GM19397 (cell line): ENCODE measurements around the gene RGS3.

ENCODE experiments used
- ATAC-seq: cut with Tn5 transposase; IDR thresholded peaks from one replicate; pipeline ENCODE4 v1.9.1; 2021; ENCODE audit warnings: mild to moderate bottlenecking, moderate library complexity; ENCODE audit not compliant: unreplicated experiment

The RGS3 gene

DNA sequence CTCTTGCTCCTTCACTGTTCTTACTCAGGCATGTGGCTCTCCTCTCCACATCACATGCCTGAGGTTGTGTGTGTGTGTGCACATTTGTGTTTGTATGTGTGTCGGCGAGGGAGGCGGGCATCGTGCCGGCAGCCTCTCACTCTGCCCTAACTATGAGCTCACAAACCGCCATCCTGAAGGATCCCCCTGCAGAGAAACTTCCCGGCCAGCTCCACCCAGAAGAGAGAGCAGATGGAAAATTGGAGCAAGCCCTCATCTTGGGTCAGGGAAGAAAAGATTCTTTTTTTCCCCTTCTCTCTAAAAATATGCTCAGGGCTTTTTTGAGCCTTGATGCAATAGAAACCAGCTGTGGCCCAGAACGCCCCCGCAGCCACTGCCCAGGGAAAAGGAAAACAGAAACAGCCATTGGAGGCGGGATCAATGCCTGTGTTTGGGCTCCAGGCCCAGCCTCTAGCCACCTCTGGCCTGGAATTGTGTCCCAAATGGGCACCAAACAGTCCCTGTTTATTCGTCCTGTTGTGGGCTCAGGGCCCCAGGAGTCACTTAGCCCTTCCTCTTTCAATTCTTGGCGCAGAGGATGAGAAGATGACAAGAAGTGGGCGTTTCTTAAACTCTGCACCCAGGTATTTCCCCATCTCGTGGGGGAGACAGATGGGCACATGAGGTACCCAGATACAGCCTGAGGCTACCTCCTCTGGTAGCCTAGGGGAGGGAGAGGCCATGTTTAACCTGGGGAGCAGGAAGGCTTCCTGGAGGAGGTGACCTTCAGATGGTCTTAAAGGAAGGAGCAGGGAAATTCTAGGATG is 151.5 kb downstream of the RGS3 start:
- no peak for ATAC-seq

DNA sequence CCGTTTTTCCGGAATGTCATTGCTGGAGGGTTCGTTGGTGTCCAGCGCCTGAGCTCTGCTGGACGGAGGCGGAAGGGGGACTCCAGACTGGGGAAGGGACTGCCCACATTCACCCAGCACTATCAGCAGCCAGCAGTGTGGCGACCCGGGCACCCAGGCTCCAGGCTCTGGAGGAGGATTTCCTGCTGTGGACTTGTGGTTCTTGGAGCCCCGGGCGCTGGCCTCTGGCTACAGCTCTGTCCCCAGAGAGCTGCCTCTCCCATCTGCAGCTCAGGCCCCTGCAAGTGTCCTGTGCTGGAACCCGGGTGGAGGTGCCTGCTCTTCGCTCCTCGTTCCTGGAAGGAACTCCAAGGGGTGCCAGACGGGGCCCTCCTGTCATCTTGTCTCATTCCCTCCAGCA is 152.6 kb downstream of the RGS3 start:
- ATAC-seq: no peak

DNA sequence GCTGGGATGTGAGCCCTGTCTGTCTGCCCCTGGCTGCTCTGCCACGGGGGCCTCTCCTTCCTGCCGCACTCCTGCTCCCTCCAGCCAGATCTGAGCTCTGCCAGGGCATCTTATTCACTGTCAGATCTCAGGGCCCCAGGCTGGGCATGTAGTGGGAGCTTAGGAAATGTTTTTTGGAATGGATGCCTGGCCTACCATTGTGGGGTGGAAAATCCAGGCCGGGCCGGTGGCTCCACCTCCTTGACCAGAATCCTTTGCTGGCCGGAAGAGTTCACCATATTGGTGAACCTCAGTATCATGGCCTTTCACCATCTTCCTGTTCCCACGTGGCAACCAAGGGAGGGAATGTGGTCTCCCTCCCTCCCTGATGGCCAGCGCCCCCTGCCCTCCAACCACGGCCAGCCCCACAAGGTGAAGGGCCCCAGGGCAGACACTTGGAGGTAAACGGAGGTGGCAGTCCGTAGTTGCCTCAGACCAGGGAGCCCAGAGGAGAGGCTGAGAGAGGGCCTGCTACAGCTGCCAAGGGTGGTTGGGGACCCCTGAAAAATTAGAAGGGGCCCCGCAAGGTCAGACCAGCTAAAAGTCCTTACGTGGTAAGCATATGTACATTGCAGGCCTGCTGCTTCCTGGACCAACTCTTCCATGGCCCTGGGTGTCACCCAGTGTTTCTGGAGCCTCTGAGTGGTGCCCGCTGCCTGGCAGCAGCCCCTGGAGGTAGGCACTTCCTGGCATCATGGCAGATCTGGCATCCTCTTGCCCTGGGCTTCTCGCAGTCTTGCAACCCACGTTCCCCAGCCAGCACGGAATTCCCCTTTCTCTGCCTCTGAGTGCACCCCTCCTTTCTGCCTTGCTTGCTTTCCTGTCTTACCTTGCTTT is 153.3 kb downstream of the RGS3 start:
- ATAC-seq: no peak

- ATAC-seq: no peak
These were observed 154.0 kb downstream of the RGS3 start for GRCh38 chr9:113617550-113617949.

DNA sequence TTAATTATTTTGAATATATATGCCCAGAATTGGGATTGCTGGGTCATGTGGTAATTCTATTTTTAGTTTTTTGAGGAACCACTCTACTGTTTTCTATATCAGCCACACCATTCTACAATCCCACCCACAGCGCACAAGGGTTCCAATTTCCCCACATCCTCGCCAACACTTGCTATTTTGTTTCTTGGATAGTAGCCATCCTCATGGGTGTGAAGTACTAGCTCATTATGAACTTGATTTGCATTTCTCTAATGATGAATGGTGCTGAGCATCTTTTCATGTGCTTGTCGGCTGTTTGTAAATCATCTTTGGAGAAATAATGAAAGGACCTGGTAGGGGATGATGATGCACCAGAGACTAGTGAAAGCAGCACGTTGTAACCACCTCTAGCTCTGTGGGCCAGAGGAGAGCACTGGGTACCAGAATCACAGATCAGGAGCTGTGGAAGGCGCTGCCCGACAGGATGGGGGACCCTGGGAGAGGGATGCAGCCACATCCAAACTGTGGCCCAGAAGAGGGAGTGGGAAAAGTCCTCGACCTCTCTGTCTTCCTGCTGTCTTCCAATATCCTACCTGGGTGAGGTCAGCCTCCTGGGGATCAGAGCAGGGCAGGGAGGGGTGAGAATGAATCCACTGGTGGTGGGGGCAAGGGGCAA is 155.4 kb downstream of the RGS3 start:
- no peak for ATAC-seq

DNA sequence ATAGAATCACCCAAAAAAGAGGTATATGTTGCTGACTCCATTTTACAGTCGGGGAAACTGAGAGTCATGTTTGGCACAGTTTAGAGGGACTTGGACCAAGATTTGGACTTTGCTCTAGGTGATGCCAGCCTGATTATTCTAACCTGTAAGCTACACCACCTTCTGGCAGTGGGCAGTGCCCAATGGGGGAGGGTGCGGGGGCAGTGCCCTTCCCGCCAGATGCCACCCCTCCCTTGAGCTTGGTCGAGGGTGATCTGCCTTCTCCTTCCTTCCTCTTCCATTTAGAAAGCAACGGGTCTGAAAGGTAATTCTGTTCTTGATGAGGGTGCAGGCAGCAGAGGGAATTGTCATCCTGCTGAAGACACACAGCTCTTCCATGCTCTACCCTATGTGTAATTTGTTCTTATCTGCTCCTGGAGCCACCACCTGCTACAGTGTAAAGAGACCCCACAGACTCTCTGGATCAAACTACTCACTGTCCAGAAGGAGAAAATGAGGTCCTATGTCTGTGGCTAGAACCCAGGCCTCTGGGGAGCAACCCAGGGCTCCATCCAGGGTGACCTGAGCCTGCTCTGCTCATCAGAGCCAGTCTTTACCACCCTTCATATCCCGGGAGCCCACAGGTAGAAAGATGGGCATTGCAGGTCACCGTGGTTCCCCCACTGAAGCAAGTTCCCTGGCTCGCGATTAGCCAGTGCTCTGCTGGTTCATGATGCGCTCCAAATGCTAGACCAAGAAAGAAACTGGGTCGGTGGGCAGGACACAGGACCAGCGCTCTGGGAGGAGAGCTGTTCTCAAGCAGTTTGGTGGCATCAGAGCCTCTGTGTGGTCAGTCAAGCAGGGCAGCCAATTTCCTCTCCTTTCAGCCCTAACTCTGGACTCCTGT is 156.2 kb downstream of the RGS3 start:
- ATAC-seq: no peak

DNA sequence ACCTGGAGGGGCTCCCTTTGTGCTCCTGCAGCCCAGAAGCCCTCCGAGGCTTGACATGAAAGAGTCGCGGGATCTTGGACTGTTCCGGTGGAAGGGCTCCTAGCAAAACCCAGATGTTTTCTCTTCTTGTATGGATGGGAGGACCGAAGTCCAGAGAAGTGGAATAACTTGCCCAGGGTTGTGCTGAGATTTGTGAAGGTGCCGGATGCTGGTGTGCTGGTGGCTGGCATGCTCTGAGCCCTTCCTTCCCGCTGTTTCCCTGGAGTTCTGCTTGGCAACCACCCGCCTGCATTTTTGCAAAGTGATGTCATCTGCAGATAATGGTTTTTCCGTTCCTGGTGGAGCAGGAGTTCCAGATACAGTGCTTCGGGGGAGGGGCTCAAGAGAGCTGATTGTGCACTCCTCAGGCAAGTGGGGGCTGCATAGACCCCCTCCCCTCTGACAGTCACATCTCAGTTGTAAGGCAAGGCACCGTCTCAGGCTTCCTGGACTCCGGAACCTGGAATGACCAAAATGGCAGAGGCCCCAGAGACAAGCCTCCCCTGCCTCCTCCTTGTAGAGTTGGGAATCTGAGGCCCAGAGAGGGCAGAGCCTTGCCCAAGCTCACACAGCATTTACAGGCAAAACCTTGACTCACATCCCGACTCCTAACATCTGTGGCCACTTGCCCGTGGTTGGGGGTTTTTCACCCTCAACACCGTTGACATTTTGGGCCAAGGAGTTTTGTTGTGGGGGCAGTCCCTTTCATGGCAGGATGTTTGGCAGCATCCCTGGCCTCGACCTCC is 157.0 kb downstream of the RGS3 start:
- ATAC-seq: no peak

DNA sequence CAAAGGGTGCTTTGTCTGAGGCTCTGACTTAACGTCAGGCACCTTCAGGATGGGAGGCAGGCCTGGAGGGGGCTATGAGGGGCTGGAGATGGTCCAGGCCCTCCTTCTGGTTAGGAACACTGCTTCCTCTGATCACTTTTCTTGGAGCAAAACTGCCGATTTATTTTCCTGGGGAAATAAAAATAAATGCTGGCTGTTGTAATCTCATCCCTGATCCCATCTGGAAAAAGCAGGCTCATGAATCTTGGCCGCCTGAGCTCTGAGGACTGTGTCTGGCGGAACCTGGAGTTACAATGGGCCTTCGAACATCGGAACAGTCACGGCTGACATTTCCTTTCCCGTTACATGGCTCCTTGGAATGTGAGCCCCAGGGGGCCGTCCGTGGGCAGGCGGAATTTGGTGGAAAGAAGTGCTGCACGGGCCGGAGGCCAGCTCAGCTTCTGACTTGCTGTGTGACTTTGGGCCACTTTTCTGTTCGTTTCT is 157.8 kb downstream of the RGS3 start:
- ATAC-seq: no peak

DNA sequence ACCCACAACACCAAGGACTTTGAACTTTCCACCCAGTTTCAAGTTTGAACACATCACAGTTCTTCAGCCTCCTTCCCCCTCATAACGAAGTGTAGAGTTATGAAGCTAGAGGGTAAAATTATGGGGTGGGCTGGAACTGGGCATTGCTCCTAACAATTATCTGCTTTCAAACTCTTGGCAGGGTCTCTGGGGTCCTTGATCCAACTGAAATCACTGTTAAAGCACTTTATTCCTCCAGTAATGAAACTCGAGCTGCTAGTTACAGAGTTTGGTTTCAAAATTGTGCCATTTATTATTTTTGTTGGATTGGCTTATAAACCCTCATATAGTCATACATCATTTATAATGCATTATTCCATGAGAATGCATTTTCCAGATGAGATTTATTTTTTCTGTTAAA is 158.5 kb downstream of the RGS3 start:
- no peak for ATAC-seq

DNA sequence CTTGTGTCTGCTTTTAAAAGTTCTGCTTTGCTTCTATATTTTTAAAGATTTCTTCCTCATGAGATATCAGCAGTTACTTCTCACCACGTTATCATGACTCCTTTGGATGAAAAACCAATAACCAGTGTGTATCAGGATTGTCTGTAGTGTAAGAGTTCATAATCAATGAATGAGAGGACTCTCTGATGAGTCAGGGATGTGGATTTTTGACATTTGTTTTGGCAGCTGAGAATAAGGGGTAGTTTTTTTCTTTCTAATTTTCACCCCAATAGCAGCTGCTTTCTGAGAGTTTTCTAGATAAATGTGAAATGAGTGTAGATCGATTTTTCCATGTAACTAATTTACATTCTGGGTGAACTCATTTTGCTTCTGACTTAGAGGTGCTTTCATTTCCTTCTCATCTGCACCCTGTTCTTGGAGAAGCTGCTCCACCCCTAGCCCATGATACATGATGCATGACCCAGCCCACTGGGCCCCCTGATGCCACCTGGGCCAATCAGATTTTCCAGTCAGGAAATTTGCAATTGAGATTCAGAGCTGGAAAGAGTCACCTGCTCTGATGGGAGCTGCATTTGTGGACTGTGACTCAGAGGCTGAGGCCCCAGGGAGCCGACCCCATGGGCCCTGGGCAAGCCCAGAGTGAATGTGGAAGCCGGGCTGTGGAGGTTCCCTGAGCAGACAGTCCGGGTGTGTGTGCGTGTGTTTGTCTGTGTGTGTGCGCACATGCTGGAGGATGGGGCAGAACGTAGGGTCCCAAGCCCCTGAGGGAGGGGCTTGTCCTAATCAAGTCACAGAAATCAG is 159.3 kb downstream of the RGS3 start:
- peak; percentile 57 for ATAC-seq

GRCh38 chr9:113623851-113624485 is 160.4 kb downstream of the RGS3 start:
- no peak for ATAC-seq

- ATAC-seq: no peak
These were observed 161.2 kb downstream of the RGS3 start for GRCh38 chr9:113624721-113625120.

GRCh38 chr9:113625486-113625885 is 162.0 kb downstream of the RGS3 start:
- no peak for ATAC-seq

DNA sequence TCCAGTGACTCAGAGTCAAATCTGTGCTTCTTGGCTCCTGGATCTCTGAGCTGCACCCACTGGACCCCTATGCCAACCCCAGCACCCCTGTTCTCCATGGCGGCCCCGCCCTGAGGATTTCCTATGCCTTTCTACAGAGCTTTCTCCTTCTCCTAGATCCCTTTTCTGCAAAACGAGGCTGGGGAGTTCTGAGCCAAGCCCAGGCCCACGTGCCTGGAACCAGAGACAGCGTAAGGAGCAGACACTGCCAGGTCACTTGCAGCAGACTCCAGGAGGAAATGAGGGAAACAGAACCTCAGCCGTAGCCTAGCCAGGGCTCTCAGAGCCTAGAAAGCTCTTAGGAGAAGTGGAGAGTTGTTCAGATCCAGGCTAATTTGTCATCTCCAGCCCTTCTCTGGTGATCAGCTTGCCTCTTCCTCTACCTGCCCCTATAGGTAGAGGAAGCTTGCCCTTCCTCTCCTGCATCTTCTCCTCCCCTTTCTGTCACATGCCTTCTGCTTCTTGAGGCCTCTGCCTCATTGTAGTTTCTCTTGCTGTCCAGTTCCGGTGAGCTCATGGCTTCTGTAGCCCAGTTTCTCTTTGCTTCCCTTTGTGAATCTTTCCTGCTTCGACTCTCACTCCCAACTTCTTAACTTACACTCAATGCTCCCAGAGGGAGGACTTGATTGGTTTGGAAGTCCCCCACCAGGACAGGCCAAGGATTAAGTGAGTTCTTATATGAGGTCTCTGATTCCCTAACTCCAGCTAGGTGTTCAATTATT is 163.4 kb downstream of the RGS3 start:
- no peak for ATAC-seq

GRCh38 chr9:113628621-113629020 is 165.1 kb downstream of the RGS3 start:
- ATAC-seq: no peak

DNA sequence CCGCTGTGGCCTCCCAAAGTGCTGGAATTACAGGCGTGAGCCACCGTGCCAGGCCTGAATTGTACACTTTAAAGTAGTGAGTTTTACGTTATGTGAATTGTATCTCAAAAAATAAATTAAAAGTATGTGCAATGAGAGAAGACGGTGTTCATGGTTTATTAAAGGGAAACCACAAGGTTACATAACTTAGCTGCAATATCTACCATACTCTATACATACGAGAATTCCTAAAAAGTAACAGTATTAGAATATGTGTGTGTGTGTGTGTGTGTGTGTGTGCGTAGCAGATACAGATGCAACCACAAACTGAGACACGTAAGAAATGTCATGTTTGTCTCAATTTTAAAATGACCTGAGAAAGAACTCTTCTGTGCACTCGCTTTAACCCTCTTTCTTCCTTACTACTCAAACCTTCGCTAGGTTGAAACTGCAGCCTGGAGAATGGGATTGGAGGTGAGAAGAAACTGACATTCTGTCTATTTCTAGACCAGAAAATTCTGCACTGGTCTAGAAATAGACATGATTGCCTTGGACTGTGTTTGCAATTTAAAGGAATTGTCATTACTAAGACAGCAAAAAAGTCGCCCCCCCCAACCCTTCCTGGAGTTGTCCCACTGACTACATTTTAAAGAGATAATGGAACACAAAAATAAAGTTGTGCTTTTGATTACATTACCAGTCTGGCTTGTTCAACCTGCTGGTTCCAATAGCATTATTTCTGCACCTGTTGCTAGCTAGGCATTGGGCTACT is 167.0 kb downstream of the RGS3 start:
- no peak for ATAC-seq
